Measurements from ENCODE around the gene LGR6. TPM values are rescaled to one million over a fixed set of nuclear protein-coding genes. Genes with fewer than 3 reads are reported as not detected.

LGR6 gene
- total and polyA plus RNA-seq, 2 of the 8 experiments (the other 6 are each of a cell fraction or from before 2014, with no cell fraction given), result 0.50 to 1.0 TPM

- Histone ChIP-seq H2BK15ac (ENCODE audit: low read length) (no peak overlapping the region), H3K23me2 (ENCODE audit: low read depth, low read length) (no peaks in the 10 kb centered on the region), H4K5ac (ENCODE audit: insufficient read length, low read depth, low read length) (no peak overlapping the region), H3K9ac (replicated peaks in 1 of 4; ENCODE audit: extremely low read depth in 1 of 4, low read depth in 3 of 4, low read length in 3 of 4) (no peak overlapping the region), H3K23ac (ENCODE audit: insufficient read length) (no peak overlapping the region), H2BK12ac (ENCODE audit: low read depth, low read length) (no peak overlapping the region), H4K8ac (ENCODE audit: extremely low read depth, insufficient read depth, low read length) (no peak overlapping the region), H3K27ac (ENCODE audit: low read depth, low read length) (no peak overlapping the region), H3K4ac (replicated peaks; ENCODE audit: insufficient read length, low read depth, low read length) (no peak overlapping the region), H3K27me3 (replicated peaks in 1 of 4; ENCODE audit: control insufficient read depth in 3 of 4, extremely low read depth in 1 of 4, insufficient read depth in 3 of 4, low read length in 3 of 4) (no peaks in the 10 kb centered on the region; a peak in 1 of 7 replicates), H2AFZ (ENCODE audit: low read length) (no peak overlapping the region), H3K9me3 (ENCODE audit: insufficient read depth in 2 of 2, low read depth in 1 of 2, low read length in 1 of 2) (no peaks in the 10 kb centered on the region), H3K79me2 (ENCODE audit: control insufficient read depth in 1 of 2, insufficient read depth in 2 of 2, low read length in 2 of 2) (no peaks in the 10 kb centered on the region), H3K56ac (replicated peaks; ENCODE audit: insufficient read length, low read depth, low read length) (no peak overlapping the region), H2BK5ac (ENCODE audit: low read depth, low read length) (no peak overlapping the region), H2BK20ac (ENCODE audit: low read length) (no peak overlapping the region), H3K36me3 (ENCODE audit: control insufficient read depth in 2 of 4, insufficient read depth in 4 of 4, low read length in 3 of 4) (no peaks in the 10 kb centered on the region), H3K14ac (ENCODE audit: insufficient read length) (no peak overlapping the region), H4K91ac (replicated peaks; ENCODE audit: insufficient read length, low read length) (no peak overlapping the region), H3K4me1 (replicated peaks in 1 of 4; ENCODE audit: control insufficient read depth in 3 of 4, insufficient read depth in 4 of 4, low read length in 3 of 4) (no peaks in the 10 kb centered on the region), H2BK120ac (replicated peaks; ENCODE audit: low read depth, low read length) (no peak overlapping the region), H3K4me2 (ENCODE audit: insufficient read depth in 1 of 2, low read depth in 2 of 2, low read length in 2 of 2) (no peak overlapping the region), H3K79me1 (ENCODE audit: low read depth, low read length) (no peaks in the 10 kb centered on the region), H3K18ac (ENCODE audit: extremely low read depth, low read length) (no peak overlapping the region), H3K4me3 (ENCODE audit: extremely low read depth in 1 of 4, insufficient read depth in 2 of 4, low read depth in 3 of 4, low read length in 4 of 4) (no peak overlapping the region), H2AK5ac (ENCODE audit: low read depth, low read length) (no peak overlapping the region), H4K20me1 (replicated peaks in 1 of 2; ENCODE audit: control insufficient read depth in 1 of 2, insufficient read depth in 2 of 2, low read length in 2 of 2) (no peaks in the 10 kb centered on the region)
- DNase-seq (ENCODE audit: low read depth in 1 of 2, low spot score in 2 of 2) (no peak), FAIRE-seq (no peak)
- ChIA-PET POLR2A (ENCODE audit: partially characterized antibody) (no interaction called here), CTCF (ENCODE audit: partially characterized antibody) (interaction anchor here (11.3 kb wide), 1 partner anchor 17 kb away, joined by 150 read pairs; no protein-coding TSS in a partner anchor)
- WGBS, 2 experiments (ENCODE audit: extremely low coverage in 1 of 2, insufficient coverage in 1 of 2, insufficient read length in 1 of 2, insufficient replicate concordance in 2 of 2, low coverage in 1 of 2, low lambda C conversion rate in 2 of 2, missing lambda C conversion rate in 1 of 2), result 75% methylated on average over 2 of the region's 2 CpGs; no CpG with 5 or more reads in 1 of the 2 experiments
- TF ChIP-seq JUND (IDR thresholded peaks at IDR 0.05; ENCODE audit: low read length) (no peak), RBBP5 (IDR thresholded peaks at IDR 0.05; ENCODE audit: borderline replicate concordance, low read depth, low read length) (no peak), MAX (IDR thresholded peaks at IDR 0.05) (no peak), NANOG (IDR thresholded peaks at IDR 0.05; ENCODE audit: insufficient read depth, low read depth, low read length, poor library complexity, severe bottlenecking) (no peak), CEBPB (IDR thresholded peaks at IDR 0.05; ENCODE audit: low read depth, low read length) (no peak), MAFK (IDR thresholded peaks at IDR 0.05; ENCODE audit: low read depth, low read length) (no peak), SIRT6 (IDR thresholded peaks at IDR 0.05; ENCODE audit: low read length) (no peak), CHD1 (IDR thresholded peaks at IDR 0.05; ENCODE audit: low read depth, low read length) (no peak), KDM5A (IDR thresholded peaks at IDR 0.05; ENCODE audit: low read length) (no peak)
Measured at GRCh38 chr1:202227997-202228401, 34.4 kb downstream of the LGR6 start.
